GM12801 (cell line): ENCODE data around the gene LRBA.

ENCODE experiments used
- TF ChIP-seq, protein P1 (sequence below): IDR thresholded peaks from one replicate; pipeline ENCODE4 v1.5.1; 2011; ENCODE audit warnings: control low read depth; ENCODE audit not compliant: insufficient read length; ENCODE audit errors: extremely low read depth

Gene LRBA

DNA sequence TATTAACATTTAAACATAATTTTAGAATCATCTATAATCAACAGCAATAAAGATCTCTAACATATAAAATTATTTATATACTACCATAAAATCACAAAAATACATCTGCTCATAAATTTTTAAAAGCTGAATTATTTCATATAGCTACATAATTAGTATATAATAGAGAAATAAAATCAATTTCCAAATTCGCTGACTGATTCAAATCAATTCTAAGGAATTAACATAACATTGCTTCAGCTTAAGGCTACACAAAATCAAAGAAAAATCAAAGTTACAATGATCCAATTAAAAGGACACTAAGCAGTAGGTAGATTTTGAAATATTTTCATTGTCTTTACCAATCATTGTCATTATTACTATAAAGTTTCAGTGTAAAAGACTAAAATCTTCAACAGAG lies 194.7 kb downstream of the LRBA start:
- TF ChIP-seq, protein P1, sequence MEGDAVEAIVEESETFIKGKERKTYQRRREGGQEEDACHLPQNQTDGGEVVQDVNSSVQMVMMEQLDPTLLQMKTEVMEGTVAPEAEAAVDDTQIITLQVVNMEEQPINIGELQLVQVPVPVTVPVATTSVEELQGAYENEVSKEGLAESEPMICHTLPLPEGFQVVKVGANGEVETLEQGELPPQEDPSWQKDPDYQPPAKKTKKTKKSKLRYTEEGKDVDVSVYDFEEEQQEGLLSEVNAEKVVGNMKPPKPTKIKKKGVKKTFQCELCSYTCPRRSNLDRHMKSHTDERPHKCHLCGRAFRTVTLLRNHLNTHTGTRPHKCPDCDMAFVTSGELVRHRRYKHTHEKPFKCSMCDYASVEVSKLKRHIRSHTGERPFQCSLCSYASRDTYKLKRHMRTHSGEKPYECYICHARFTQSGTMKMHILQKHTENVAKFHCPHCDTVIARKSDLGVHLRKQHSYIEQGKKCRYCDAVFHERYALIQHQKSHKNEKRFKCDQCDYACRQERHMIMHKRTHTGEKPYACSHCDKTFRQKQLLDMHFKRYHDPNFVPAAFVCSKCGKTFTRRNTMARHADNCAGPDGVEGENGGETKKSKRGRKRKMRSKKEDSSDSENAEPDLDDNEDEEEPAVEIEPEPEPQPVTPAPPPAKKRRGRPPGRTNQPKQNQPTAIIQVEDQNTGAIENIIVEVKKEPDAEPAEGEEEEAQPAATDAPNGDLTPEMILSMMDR, result no peak

GRCh38 chr4:150818661-150819060 lies 196.4 kb downstream of the LRBA start:
- TF ChIP-seq, protein P1, result no peak

DNA sequence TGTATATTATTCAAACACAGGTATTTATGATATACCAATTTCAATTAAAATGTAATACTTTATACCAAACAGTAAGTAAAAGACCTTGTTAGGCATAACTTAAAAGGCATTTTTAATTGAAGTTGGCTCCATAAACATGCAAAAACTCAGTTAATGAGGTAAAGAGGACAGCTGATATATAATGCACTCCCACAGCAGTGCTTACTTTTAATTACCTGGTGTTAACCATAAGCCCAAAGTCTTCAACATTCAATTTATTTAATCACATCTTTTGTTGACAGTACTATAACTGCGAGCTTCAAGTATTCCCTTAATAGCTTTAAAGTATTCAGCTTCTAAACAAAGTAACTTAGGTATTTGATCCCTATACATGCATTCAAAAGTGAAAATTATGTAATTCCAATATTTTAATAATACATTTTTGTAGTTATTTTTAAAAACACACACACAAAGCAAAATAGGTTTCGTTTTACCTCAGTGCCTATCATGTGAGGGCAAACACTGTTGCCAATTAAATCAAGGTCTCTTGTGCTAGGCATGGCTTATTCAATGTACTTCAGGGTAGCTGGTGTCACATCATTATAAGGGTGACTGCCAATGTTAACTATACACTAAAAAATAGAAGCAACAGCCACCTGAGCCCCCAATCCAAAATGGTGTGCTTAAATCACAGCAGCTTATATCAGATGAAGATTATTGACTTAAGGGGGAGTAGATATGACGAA lies 197.1 kb downstream of the LRBA start:
- TF ChIP-seq, protein P1, result no peak

DNA sequence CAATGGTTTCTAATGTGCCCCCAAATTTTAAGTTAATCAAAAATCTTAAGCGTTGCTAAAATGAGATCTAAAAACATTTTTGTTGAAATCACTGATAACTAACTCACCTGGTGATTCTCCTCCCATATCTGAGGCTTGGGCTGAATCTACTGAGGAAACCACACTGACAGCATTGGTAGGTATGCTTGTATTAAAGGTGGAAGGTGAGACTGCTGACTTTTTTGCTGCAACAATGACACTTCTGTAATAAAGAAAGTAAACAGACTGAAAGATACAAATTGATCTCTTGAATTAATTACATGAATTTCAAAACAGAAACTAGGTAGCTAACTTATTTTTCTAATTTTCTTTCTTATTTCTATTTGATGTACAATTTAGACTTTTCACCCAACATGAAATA lies 198.1 kb downstream of the LRBA start:
- TF ChIP-seq, protein P1, result no peak

DNA sequence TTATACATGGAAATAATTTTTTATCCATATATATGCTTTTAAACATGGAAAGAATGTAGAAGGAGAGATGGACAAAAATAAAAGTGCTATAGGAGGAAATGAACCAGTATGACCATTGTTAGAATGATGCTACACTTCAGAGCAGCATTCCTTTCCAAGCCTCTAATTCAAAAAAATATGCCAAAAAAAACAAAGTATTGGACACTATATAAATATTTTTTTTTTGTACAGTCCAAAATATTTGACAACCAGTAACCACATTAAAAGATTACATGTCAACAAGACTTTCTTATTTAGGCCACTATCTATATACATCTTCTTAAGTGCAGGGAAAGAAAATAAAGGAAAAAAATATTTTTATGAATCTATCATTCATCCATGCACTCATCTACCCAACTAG lies 198.6 kb downstream of the LRBA start:
- TF ChIP-seq, protein P1, result no peak

DNA sequence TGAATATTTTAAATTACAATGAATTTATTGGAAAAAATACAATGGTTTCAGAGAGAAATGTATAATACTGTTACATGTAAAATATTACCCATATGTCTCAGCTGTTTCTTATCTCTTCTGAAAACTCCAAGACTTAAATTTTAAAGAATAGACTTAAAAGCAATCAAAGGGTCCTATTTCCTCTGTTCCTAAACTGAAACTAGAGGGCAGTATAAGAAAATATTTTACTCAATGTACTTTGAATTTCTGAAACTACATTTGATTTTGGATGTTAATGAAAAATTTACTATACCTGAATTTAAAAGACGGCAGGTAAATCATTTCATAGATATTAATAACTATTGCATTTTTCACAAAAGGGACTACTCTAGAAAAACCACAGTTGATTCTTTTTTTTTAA lies 200.2 kb downstream of the LRBA start:
- TF ChIP-seq, protein P1, result no peak

- TF ChIP-seq, protein P1, result no peak
Measured at GRCh38 chr4:150805183-150806025, 209.7 kb downstream of the LRBA start.
